ENCODE results near the gene FAIM2.

DNA sequence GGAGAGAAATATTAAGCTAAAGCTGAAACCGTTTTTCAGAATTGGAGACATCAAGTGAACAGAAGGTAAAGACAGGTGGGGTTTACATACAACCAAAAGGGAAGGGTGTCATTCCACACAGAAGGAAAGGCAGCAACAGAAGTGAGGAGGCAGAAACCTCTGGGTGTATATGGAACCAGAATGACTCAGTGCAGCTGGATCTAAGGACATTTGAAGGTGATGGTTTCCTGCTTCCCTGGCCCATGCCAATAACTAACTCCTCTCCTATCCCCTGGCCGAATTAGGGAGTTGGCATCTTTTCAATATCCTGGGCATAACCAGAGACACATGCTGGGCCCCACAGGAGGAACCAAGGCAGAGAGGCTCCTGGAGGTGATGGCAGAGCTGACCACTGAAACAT is 83.9 kb downstream of the FAIM2 start:
- TF ChIP-seq ZBTB1 (tag by site-specific recombination; IDR thresholded peaks at IDR 0.05) (no peak), ZBTB8A (tag by site-specific recombination; IDR thresholded peaks at IDR 0.05) (no peak), ZNF274 (IDR thresholded peaks at IDR 0.05; ENCODE audit: low read length) (no peak), ZNF274 (tag by site-specific recombination; IDR thresholded peaks at IDR 0.05; ENCODE audit: borderline replicate concordance) (no peak), ZNF529 (tag by site-specific recombination; IDR thresholded peaks at IDR 0.05; ENCODE audit: insufficient replicate concordance) (no peak), MZF1 (tag by site-specific recombination; IDR thresholded peaks at IDR 0.05; ENCODE audit: borderline replicate concordance) (no peak), ZNF626 (tag by site-specific recombination; IDR thresholded peaks at IDR 0.05) (no peak), WT1 (tag by site-specific recombination; IDR thresholded peaks at IDR 0.05) (no peak), ZNF585B (tag by site-specific recombination; IDR thresholded peaks at IDR 0.05) (no peak)
- TF ChIP-seq, protein P1, sequence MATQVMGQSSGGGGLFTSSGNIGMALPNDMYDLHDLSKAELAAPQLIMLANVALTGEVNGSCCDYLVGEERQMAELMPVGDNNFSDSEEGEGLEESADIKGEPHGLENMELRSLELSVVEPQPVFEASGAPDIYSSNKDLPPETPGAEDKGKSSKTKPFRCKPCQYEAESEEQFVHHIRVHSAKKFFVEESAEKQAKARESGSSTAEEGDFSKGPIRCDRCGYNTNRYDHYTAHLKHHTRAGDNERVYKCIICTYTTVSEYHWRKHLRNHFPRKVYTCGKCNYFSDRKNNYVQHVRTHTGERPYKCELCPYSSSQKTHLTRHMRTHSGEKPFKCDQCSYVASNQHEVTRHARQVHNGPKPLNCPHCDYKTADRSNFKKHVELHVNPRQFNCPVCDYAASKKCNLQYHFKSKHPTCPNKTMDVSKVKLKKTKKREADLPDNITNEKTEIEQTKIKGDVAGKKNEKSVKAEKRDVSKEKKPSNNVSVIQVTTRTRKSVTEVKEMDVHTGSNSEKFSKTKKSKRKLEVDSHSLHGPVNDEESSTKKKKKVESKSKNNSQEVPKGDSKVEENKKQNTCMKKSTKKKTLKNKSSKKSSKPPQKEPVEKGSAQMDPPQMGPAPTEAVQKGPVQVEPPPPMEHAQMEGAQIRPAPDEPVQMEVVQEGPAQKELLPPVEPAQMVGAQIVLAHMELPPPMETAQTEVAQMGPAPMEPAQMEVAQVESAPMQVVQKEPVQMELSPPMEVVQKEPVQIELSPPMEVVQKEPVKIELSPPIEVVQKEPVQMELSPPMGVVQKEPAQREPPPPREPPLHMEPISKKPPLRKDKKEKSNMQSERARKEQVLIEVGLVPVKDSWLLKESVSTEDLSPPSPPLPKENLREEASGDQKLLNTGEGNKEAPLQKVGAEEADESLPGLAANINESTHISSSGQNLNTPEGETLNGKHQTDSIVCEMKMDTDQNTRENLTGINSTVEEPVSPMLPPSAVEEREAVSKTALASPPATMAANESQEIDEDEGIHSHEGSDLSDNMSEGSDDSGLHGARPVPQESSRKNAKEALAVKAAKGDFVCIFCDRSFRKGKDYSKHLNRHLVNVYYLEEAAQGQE (tag by site-specific recombination; IDR thresholded peaks at IDR 0.05): no peak
- TF ChIP-seq, protein P2, sequence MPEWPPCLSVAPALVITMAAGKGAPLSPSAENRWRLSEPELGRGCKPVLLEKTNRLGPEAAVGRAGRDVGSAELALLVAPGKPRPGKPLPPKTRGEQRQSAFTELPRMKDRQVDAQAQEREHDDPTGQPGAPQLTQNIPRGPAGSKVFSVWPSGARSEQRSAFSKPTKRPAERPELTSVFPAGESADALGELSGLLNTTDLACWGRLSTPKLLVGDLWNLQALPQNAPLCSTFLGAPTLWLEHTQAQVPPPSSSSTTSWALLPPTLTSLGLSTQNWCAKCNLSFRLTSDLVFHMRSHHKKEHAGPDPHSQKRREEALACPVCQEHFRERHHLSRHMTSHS (tag by site-specific recombination; IDR thresholded peaks at IDR 0.05): no peak
- TF ChIP-seq, protein P3, sequence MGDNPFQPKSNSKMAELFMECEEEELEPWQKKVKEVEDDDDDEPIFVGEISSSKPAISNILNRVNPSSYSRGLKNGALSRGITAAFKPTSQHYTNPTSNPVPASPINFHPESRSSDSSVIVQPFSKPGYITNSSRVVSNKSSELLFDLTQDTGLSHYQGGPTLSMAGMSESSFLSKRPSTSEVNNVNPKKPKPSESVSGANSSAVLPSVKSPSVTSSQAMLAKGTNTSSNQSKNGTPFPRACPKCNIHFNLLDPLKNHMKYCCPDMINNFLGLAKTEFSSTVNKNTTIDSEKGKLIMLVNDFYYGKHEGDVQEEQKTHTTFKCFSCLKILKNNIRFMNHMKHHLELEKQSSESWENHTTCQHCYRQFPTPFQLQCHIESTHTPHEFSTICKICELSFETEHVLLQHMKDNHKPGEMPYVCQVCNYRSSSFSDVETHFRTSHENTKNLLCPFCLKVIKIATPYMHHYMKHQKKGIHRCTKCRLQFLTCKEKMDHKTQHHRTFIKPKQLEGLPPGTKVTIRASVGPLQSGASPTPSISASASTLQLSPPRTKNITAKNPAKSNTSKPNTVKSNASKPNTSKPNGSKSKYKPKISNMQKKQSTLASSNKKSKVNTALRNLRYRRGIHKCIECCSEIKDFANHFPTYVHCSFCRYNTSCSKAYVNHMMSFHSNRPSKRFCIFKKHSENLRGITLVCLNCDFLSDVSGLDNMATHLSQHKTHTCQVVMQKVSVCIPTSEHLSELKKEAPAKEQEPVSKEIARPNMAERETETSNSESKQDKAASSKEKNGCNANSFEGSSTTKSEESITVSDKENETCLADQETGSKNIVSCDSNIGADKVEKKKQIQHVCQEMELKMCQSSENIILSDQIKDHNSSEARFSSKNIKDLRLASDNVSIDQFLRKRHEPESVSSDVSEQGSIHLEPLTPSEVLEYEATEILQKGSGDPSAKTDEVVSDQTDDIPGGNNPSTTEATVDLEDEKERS (tag by site-specific recombination; IDR thresholded peaks at IDR 0.05): no peak
- TF ChIP-seq, protein P4, sequence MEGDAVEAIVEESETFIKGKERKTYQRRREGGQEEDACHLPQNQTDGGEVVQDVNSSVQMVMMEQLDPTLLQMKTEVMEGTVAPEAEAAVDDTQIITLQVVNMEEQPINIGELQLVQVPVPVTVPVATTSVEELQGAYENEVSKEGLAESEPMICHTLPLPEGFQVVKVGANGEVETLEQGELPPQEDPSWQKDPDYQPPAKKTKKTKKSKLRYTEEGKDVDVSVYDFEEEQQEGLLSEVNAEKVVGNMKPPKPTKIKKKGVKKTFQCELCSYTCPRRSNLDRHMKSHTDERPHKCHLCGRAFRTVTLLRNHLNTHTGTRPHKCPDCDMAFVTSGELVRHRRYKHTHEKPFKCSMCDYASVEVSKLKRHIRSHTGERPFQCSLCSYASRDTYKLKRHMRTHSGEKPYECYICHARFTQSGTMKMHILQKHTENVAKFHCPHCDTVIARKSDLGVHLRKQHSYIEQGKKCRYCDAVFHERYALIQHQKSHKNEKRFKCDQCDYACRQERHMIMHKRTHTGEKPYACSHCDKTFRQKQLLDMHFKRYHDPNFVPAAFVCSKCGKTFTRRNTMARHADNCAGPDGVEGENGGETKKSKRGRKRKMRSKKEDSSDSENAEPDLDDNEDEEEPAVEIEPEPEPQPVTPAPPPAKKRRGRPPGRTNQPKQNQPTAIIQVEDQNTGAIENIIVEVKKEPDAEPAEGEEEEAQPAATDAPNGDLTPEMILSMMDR (tag by site-specific recombination; IDR thresholded peaks at IDR 0.05): no peak

Measured in HEK293 (cell line).